IPS DF 4.7 (cell line): ENCODE results near the gene CENPT.

Experiments
- DNase-seq: peaks from one replicate; pipeline ENCODE4 v3.0.0-alpha.2; 2013; ENCODE audit warnings: low spot score; ENCODE audit errors: extremely low read depth

CENPT gene

GRCh38 chr16:67814567-67814966 lies 32.9 kb downstream of the CENPT start:
- DNase-seq: no peak

- no peak for DNase-seq
These were observed 35.6 kb downstream of the CENPT start for GRCh38 chr16:67811899-67812298.

GRCh38 chr16:67807148-67807682 lies 40.3 kb downstream of the CENPT start:
- DNase-seq: no peak

- DNase-seq: peak; percentile 98
These were observed 40.9 kb downstream of the CENPT start, which contains the start of the genes RANBP10 and TSNAXIP1 for GRCh38 chr16:67806428-67807147. Gene RANBP10, minus strand, starts transcription at chr16:67806560. Its CDS starts 24 bp downstream, at chr16:67806536. Gene TSNAXIP1, plus strand, starts transcription at chr16:67806889. Its CDS starts 261 bp downstream, at chr16:67807150.

- DNase-seq: no peak
These were observed 41.6 kb downstream of the CENPT start for GRCh38 chr16:67805718-67806427.

GRCh38 chr16:67804853-67805542 lies 42.5 kb downstream of the CENPT start:
- DNase-seq: no peak

GRCh38 chr16:67803894-67804293 lies 43.6 kb downstream of the CENPT start:
- no peak for DNase-seq

GRCh38 chr16:67801883-67802282 lies 45.6 kb downstream of the CENPT start:
- DNase-seq: no peak

GRCh38 chr16:67801241-67801640 lies 46.3 kb downstream of the CENPT start:
- no peak for DNase-seq

GRCh38 chr16:67800338-67800926 lies 47.1 kb downstream of the CENPT start:
- no peak for DNase-seq

- DNase-seq: no peak
These were observed 51.3 kb downstream of the CENPT start for GRCh38 chr16:67796099-67796718.

GRCh38 chr16:67790071-67790470 lies 57.4 kb downstream of the CENPT start:
- no peak for DNase-seq

GRCh38 chr16:67786491-67786890 lies 61.0 kb downstream of the CENPT start:
- DNase-seq: no peak

- no peak for DNase-seq
These were observed 64.2 kb downstream of the CENPT start for GRCh38 chr16:67783353-67783725.

GRCh38 chr16:67782567-67783352 lies 64.7 kb downstream of the CENPT start:
- no peak for DNase-seq

- DNase-seq: no peak
These were observed 66.0 kb downstream of the CENPT start for GRCh38 chr16:67781565-67781921.

GRCh38 chr16:67780847-67781564 lies 66.5 kb downstream of the CENPT start:
- no peak for DNase-seq

GRCh38 chr16:67779256-67780014 lies 68.1 kb downstream of the CENPT start:
- DNase-seq: no peak
